HCT116 (cell line): ENCODE data around the gene SLC6A3. TPM values are rescaled to one million over a fixed set of nuclear protein-coding genes. Genes with fewer than 3 reads are reported as not detected.
"Not testable (repeated sequence)": the region's sequence is repeated elsewhere in the genome, so short reads cannot be mapped to it uniquely, and the experiment has no call there.

Experiments
- ATAC-seq: fragments of 200-7000 bp; cut with Tn5 transposase; 2 replicates; pipeline ENCODE4 v1.9.1; 2020; ENCODE audit warnings: mild to moderate bottlenecking, moderate library complexity
- BruUV-seq: library from RNA; stranded (reverse); fragments of 400-500 nt; replicated peaks from 2 replicates; lab custom pipeline; 2021; lab: Mats Ljungman, UMichigan
- CTCF ChIA-PET: fragments of 300-600 bp; sonication (Branson Sonifier 250); formaldehyde crosslinking; loops from one replicate; lab custom pipeline; 2021; ENCODE audit warnings: antibody characterized with exemption; lab: Charles Lee
- POLR2A ChIA-PET: fragments of 300-600, 350-600 bp; sonication (Branson Sonifier 250); formaldehyde crosslinking; loops from one replicate; lab custom pipeline; 2021; ENCODE audit warnings: antibody characterized with exemption; lab: Charles Lee
- RAD21 ChIA-PET, 2 experiments: fragments of 300-600 bp; sonication (Branson Sonifier 250); formaldehyde crosslinking; loops; one replicate each; lab custom pipeline; 2023; ENCODE audit warnings: low total read pairs in 2 of 2; ENCODE audit not compliant: uncharacterized antibody in 2 of 2, unreplicated experiment in 2 of 2, low non-redundant PET in 1 of 2; lab: Charles Lee
- DNase-seq: peaks from one replicate; pipeline ENCODE4 v3.0.0-alpha.2; 2010; ENCODE audit warnings: low read depth, low spot score
- H2AFZ ChIP-seq: fragments of 200-600 bp; shearing (Covaris generic), sonication (generic); 2 replicates; pipeline ENCODE4 v1.6.1; 2017; ENCODE audit warnings: low read depth, mixed run types, mixed read lengths, antibody characterized with exemption, low read length; ENCODE audit not compliant: poor library complexity, severe bottlenecking
- H3K27ac ChIP-seq: 2 replicates; pipeline ENCODE4 v1.5.1; 2012; ENCODE audit warnings: low read depth, low read length
- H3K27me3 ChIP-seq: fragments of 200-600 bp; sonication (generic); 2 replicates; pipeline ENCODE4 v1.6.1; 2016; ENCODE audit warnings: mixed run types, low read length, mixed read lengths; ENCODE audit not compliant: insufficient read depth
- H3K36me3 ChIP-seq, 2 experiments: fragments of 200-500 bp in 1 of 2; fragments of 200-600 bp in 1 of 2; sonication (Bioruptor generic) in 1 of 2; sonication (generic) in 1 of 2; 2 replicates each; pipeline versions ENCODE4 v1.5.1 to v1.6.1; 2014 to 2016; ENCODE audit warnings: low read length in 2 of 2, inconsistent platforms in 1 of 2, mixed read lengths in 1 of 2, mixed run types in 1 of 2; ENCODE audit not compliant: insufficient read depth in 2 of 2, control insufficient read depth in 1 of 2
- H3K4me1 ChIP-seq, 2 experiments: fragments of 200-600 bp in 1 of 2; sonication (generic) in 1 of 2; 2 replicates each; pipeline versions ENCODE4 v1.5.1 to v1.6.1; 2012 to 2017; ENCODE audit warnings: low read length in 2 of 2, inconsistent platforms in 1 of 2, mild to moderate bottlenecking in 1 of 2, mixed read lengths in 1 of 2, mixed run types in 1 of 2, moderate library complexity in 1 of 2; ENCODE audit not compliant: insufficient read depth in 2 of 2, control insufficient read depth in 1 of 2
- H3K4me2 ChIP-seq: fragments of 200-600 bp; sonication (generic); 2 replicates; pipeline ENCODE4 v1.6.1; 2017; ENCODE audit warnings: mixed run types, low read length, mixed read lengths
- H3K4me3 ChIP-seq, 2 experiments: fragments of 200-600 bp in 1 of 2; sonication (generic) in 1 of 2; replicated peaks in 1 of 2; 2 replicates each; pipeline ENCODE4 v1.5.1; 2011 to 2016; ENCODE audit warnings: low read length in 2 of 2, control low read depth in 1 of 2, low read depth in 1 of 2, mild to moderate bottlenecking in 1 of 2, mixed read lengths in 1 of 2, mixed run types in 1 of 2
- H3K79me2 ChIP-seq: fragments of 200-600 bp; sonication (generic); 2 replicates; pipeline ENCODE4 v1.6.1; 2017; ENCODE audit warnings: mild to moderate bottlenecking, mixed run types, low read length, moderate library complexity, mixed read lengths; ENCODE audit not compliant: insufficient read depth
- H3K9ac ChIP-seq: fragments of 200-600 bp; sonication (generic); 2 replicates; pipeline ENCODE4 v1.6.1; 2016; ENCODE audit warnings: low read length, mixed read lengths
- H3K9me2 ChIP-seq: fragments of 200-600 bp; sonication (generic), shearing (Covaris generic); 2 replicates; pipeline ENCODE4 v1.6.1; 2017; ENCODE audit warnings: mixed run types, mild to moderate bottlenecking, moderate library complexity; ENCODE audit not compliant: insufficient read depth
- H3K9me3 ChIP-seq, 2 experiments: fragments of 200-500 bp in 1 of 2; fragments of 200-600 bp in 1 of 2; sonication (Bioruptor generic) in 1 of 2; sonication (generic) in 1 of 2; 2 replicates each; pipeline ENCODE4 v1.6.1; 2014 to 2017; ENCODE audit warnings: low read length in 2 of 2, mixed read lengths in 2 of 2, inconsistent platforms in 1 of 2, low read depth in 1 of 2, mild to moderate bottlenecking in 1 of 2, mixed run types in 1 of 2, moderate library complexity in 1 of 2; ENCODE audit not compliant: control insufficient read depth in 1 of 2, insufficient read depth in 1 of 2
- H4K20me1 ChIP-seq: fragments of 200-600 bp; sonication (generic), shearing (Covaris generic); 2 replicates; pipeline ENCODE4 v1.6.1; 2017; ENCODE audit warnings: mixed run types, mild to moderate bottlenecking, moderate library complexity; ENCODE audit not compliant: insufficient read depth
- CBX3 ChIP-seq: IDR thresholded peaks from 2 replicates; pipeline ENCODE4 v1.6.1; 2012; ENCODE audit warnings: low read depth
- ELF1 ChIP-seq: IDR thresholded peaks from 2 replicates; pipeline ENCODE4 v1.6.1; 2012; ENCODE audit warnings: low read depth, borderline replicate concordance
- EZH2 ChIP-seq: fragments of 200-600 bp; sonication (generic); IDR thresholded peaks from 2 replicates; pipeline ENCODE4 v1.6.1; 2017; ENCODE audit warnings: antibody characterized with exemption, mixed run types
- EZH2phosphoT487 ChIP-seq: fragments of 200-600 bp; IDR thresholded peaks from 2 replicates; pipeline ENCODE4 v1.6.1; 2018; ENCODE audit warnings: antibody characterized with exemption, borderline replicate concordance
- MAX ChIP-seq: IDR thresholded peaks from 2 replicates; pipeline ENCODE4 v1.6.1; 2012
- RAD21 ChIP-seq: IDR thresholded peaks from 2 replicates; pipeline ENCODE4 v1.6.1; 2012; ENCODE audit warnings: low read depth, mild to moderate bottlenecking
- REST ChIP-seq: IDR thresholded peaks from 2 replicates; pipeline ENCODE4 v1.6.1; 2012; ENCODE audit warnings: low read depth
- SIN3A ChIP-seq: IDR thresholded peaks from 2 replicates; pipeline ENCODE4 v1.6.1; 2012; ENCODE audit warnings: low read depth
- SP1 ChIP-seq: IDR thresholded peaks from 2 replicates; pipeline ENCODE4 v1.6.1; 2012; ENCODE audit warnings: low read depth
- TCF7L2 ChIP-seq: IDR thresholded peaks from 2 replicates; pipeline ENCODE4 v1.7.0; 2011; ENCODE audit warnings: borderline replicate concordance, inconsistent platforms; ENCODE audit not compliant: insufficient read depth, insufficient read length; ENCODE audit errors: extremely low read depth
- YY1 ChIP-seq: IDR thresholded peaks from 2 replicates; pipeline ENCODE4 v1.6.1; 2011; ENCODE audit warnings: low read length, low read depth, moderate library complexity, mild to moderate bottlenecking; ENCODE audit not compliant: insufficient replicate concordance; ENCODE audit errors: extremely low read depth
- intact Hi-C: fragments of 100-400 bp; cut with micrococcal nuclease; formaldehyde crosslinking; loops from 2 replicates; pipeline ENCODE4 v1.10.0; 2022
- total RNA-seq: library from RNA; stranded (reverse); gene quantifications from one replicate; pipeline ENCODE4 v1.2.1, GENCODE V29; 2021; ENCODE audit not compliant: unreplicated experiment
- TF ChIP-seq, protein P1 (sequence below): IDR thresholded peaks from 2 replicates; pipeline ENCODE4 v1.6.1; 2012
- TF ChIP-seq, protein P2 (sequence below), 3 experiments: fragments of 200-600 bp in 1 of 3; sonication (generic) in 1 of 3; IDR thresholded peaks in 2 of 3; conservative IDR thresholded peaks in 1 of 3; 2 replicates each; pipeline ENCODE4 v1.5.1; 2012 to 2017; ENCODE audit warnings: low read depth in 2 of 3, low read length in 2 of 3, antibody characterized with exemption in 1 of 3, borderline replicate concordance in 1 of 3, control low read depth in 1 of 3, mild to moderate bottlenecking in 1 of 3, mixed read lengths in 1 of 3, mixed run types in 1 of 3, moderate library complexity in 1 of 3; ENCODE audit not compliant: insufficient read depth in 1 of 3

The SLC6A3 gene
- total RNA-seq, 1 experiment from 2014 or later: not detected

DNA sequence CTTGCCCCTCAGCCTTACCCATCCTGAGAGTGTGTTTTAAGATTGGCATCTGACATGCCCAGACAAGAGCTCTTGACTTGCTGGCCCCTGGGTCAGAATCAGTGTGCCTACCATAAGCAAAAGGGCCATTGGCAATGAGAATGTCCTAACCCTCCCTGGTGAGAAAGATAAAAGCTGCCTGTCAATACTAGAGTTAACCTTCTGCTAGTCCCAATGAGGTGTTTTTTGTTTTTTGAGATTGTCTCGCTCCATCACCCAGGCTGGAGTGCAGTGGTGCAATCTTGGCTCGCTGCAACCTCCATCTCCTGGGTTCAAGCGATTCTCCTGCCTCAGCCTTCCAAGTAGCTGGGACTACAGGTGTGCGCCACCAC, 73.3 kb downstream of the SLC6A3 start:
- CTCF ChIA-PET, H3K4me2 ChIP-seq, RAD21 ChIA-PET, BruUV-seq, intact Hi-C loops, POLR2A ChIA-PET, H3K27ac ChIP-seq, H3K9ac ChIP-seq, H3K36me3 ChIP-seq, DNase-seq, H3K4me3 ChIP-seq, H2AFZ ChIP-seq, ATAC-seq, H4K20me1 ChIP-seq, H3K79me2 ChIP-seq, H3K9me2 ChIP-seq, H3K9me3 ChIP-seq: not testable (repeated sequence)
- H3K27me3 ChIP-seq: peaks cover 11% of the 10 kb centered on the region; the same call in 1 of the 2 replicates
- peaks cover 15 to 29% of the 10 kb centered on the region in 2 experiments for H3K4me1 ChIP-seq

- H2AFZ ChIP-seq: no peak overlapping the region
- peaks cover 17% of the 10 kb centered on the region; the same call in 1 of the 2 replicates for H3K27me3 ChIP-seq
- intact Hi-C loops: no loop called here
- no peaks in the 10 kb centered on the region for H3K36me3 ChIP-seq
- ChIA-PET RAD21 (no interaction called here), POLR2A (no interaction called here), CTCF (no interaction called here)
- no peak overlapping the region for H3K9ac ChIP-seq
- no peak overlapping the region for H3K4me3 ChIP-seq
- H3K79me2 ChIP-seq: no peaks in the 10 kb centered on the region
- no peak for ATAC-seq
- H3K27ac ChIP-seq: no peak overlapping the region
- no TSS peak for BruUV-seq
- no peaks in the 10 kb centered on the region for H3K9me2 ChIP-seq
- peaks cover 11 to 23% of the 10 kb centered on the region in 2 experiments; a peak in 3 of 4 replicates for H3K4me1 ChIP-seq
- H3K9me3 ChIP-seq: no peaks in the 10 kb centered on the region
- H3K4me2 ChIP-seq: no peak overlapping the region
- DNase-seq: no peak
- H4K20me1 ChIP-seq: 0 out of 2 replicates have a peak, but pooled peaks cover under 1% of the 10 kb centered on the region
- no peak for TF ChIP-seq REST
- TF ChIP-seq MAX: no peak
- TF ChIP-seq, protein P1, sequence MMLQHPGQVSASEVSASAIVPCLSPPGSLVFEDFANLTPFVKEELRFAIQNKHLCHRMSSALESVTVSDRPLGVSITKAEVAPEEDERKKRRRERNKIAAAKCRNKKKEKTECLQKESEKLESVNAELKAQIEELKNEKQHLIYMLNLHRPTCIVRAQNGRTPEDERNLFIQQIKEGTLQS: no peak
- TF ChIP-seq, protein P2, sequence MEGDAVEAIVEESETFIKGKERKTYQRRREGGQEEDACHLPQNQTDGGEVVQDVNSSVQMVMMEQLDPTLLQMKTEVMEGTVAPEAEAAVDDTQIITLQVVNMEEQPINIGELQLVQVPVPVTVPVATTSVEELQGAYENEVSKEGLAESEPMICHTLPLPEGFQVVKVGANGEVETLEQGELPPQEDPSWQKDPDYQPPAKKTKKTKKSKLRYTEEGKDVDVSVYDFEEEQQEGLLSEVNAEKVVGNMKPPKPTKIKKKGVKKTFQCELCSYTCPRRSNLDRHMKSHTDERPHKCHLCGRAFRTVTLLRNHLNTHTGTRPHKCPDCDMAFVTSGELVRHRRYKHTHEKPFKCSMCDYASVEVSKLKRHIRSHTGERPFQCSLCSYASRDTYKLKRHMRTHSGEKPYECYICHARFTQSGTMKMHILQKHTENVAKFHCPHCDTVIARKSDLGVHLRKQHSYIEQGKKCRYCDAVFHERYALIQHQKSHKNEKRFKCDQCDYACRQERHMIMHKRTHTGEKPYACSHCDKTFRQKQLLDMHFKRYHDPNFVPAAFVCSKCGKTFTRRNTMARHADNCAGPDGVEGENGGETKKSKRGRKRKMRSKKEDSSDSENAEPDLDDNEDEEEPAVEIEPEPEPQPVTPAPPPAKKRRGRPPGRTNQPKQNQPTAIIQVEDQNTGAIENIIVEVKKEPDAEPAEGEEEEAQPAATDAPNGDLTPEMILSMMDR (IDR thresholded peaks at IDR 0.05 in 2 of 3, conservative IDR thresholded peaks at IDR 0.05 in 1 of 3; ENCODE audit: borderline replicate concordance in 1 of 3, insufficient read depth in 1 of 3, low read depth in 2 of 3, low read length in 2 of 3): no peak
- no peak for TF ChIP-seq ELF1
- no peak for TF ChIP-seq EZH2phosphoT487
- no peak for TF ChIP-seq YY1
- TF ChIP-seq EZH2: no peak
- no peak for TF ChIP-seq RAD21
- TF ChIP-seq SP1: no peak
- no peak for TF ChIP-seq TCF7L2
- TF ChIP-seq CBX3: no peak
- TF ChIP-seq SIN3A: no peak
Observed at GRCh38 chr5:1371218-1371971, 73.8 kb downstream of the SLC6A3 start.
